Activated CD4-positive, alpha-beta T cell treated with anti-CD3 and anti-CD28 coated beads for 48 hours (primary cell): ENCODE results near the gene PMIS2.
"Not testable (repeated sequence)": the region's sequence is repeated elsewhere in the genome, so short reads cannot be mapped to it uniquely, and the experiment has no call there.

Source experiments
- DNase-seq: peaks from one replicate; pipeline ENCODE4 v3.0.0-alpha.2; 2020

Gene PMIS2

GRCh38 chr19:35595026-35595425 lies 9.1 kb downstream of the PMIS2 start:
- DNase-seq, result not testable (repeated sequence)

- no peak for DNase-seq
These were observed 10.0 kb downstream of the PMIS2 start for GRCh38 chr19:35595928-35596327.

GRCh38 chr19:35596366-35596999 lies 10.5 kb downstream of the PMIS2 start:
- peak; percentile 43 for DNase-seq

GRCh38 chr19:35601971-35602370 lies 16.0 kb downstream of the PMIS2 start:
- DNase-seq, result no peak

GRCh38 chr19:35604436-35604835 lies 18.5 kb downstream of the PMIS2 start:
- not testable (repeated sequence) for DNase-seq

- DNase-seq, result not testable (repeated sequence)
These were observed 21.2 kb downstream of the PMIS2 start for GRCh38 chr19:35607170-35607569.

- no peak for DNase-seq
These were observed 21.7 kb downstream of the PMIS2 start for GRCh38 chr19:35607661-35608060.

GRCh38 chr19:35608251-35608650 lies 22.3 kb downstream of the PMIS2 start:
- DNase-seq, result no peak

GRCh38 chr19:35609851-35610353 lies 23.9 kb downstream of the PMIS2 start:
- DNase-seq, result peak; percentile 19

GRCh38 chr19:35612224-35612558 lies 26.2 kb downstream of the PMIS2 start:
- DNase-seq, result no peak

GRCh38 chr19:35612559-35613321 lies 26.8 kb downstream of the PMIS2 start, which contains the start of gene HAUS5:
HAUS5 (plus strand) TSS chr19:35612735; CDS start chr19:35612795, 60 bp downstream.
- DNase-seq, result peak; percentile 97

GRCh38 chr19:35613574-35613973 lies 27.6 kb downstream of the PMIS2 start:
- DNase-seq, result no peak

- no peak for DNase-seq
These were observed 29.1 kb downstream of the PMIS2 start for GRCh38 chr19:35615036-35615435.

- DNase-seq, result no peak
These were observed 32.9 kb downstream of the PMIS2 start for GRCh38 chr19:35618857-35619256.

- no peak for DNase-seq
These were observed 33.4 kb downstream of the PMIS2 start for GRCh38 chr19:35619290-35619923.

- no peak for DNase-seq
These were observed 34.0 kb downstream of the PMIS2 start for GRCh38 chr19:35620001-35620400.

GRCh38 chr19:35621708-35622107 lies 35.7 kb downstream of the PMIS2 start:
- DNase-seq, result no peak

- DNase-seq, result no peak
These were observed 36.8 kb downstream of the PMIS2 start for GRCh38 chr19:35622750-35623149.

- no peak for DNase-seq
These were observed 37.5 kb downstream of the PMIS2 start for GRCh38 chr19:35623327-35624010.

- no peak for DNase-seq
These were observed 42.2 kb downstream of the PMIS2 start for GRCh38 chr19:35628264-35628564.

- DNase-seq, result peak; percentile 97
These were observed 42.8 kb downstream of the PMIS2 start, which contains the start of gene RBM42 for GRCh38 chr19:35628565-35629331. RBM42 (plus strand) TSS chr19:35629036; CDS start chr19:35629154, 118 bp downstream.

- no peak for DNase-seq
These were observed 43.3 kb downstream of the PMIS2 start for GRCh38 chr19:35629332-35629633.
